CD4-positive, alpha-beta T cell treated with Interleukin-15 for 4 hours (primary cell): ENCODE data around the gene DCAF11.

Source experiments
- DNase-seq: peaks from one replicate; pipeline ENCODE4 v3.0.0-alpha.2; 2020; ENCODE audit warnings: low spot score

The DCAF11 gene

GRCh38 chr14:24139272-24139934, 24.8 kb downstream of the DCAF11 start:
- DNase-seq = peak; percentile 21

GRCh38 chr14:24141097-24141880, 26.7 kb downstream of the DCAF11 start, which contains the start of gene EMC9:
Gene EMC9, minus strand, starts transcription at chr14:24141591. Its CDS starts 287 bp downstream, at chr14:24141304.
- DNase-seq = peak; percentile 99

- DNase-seq = no peak
Observed at GRCh38 chr14:24143511-24143910, 28.9 kb downstream of the DCAF11 start.

- no peak for DNase-seq
Observed at GRCh38 chr14:24144451-24144850, 29.9 kb downstream of the DCAF11 start.

GRCh38 chr14:24145219-24145618, 30.6 kb downstream of the DCAF11 start:
- no peak for DNase-seq

- no peak for DNase-seq
Observed at GRCh38 chr14:24145690-24146452, 31.3 kb downstream of the DCAF11 start.

GRCh38 chr14:24146453-24146977, 31.9 kb downstream of the DCAF11 start, which contains the start of gene PSME2:
Gene PSME2, minus strand, starts transcription at chr14:24146610. Its CDS starts 29 bp downstream, at chr14:24146581.
- DNase-seq = peak; percentile 88

- DNase-seq = peak; percentile 96
Observed at GRCh38 chr14:24146978-24147760, 32.6 kb downstream of the DCAF11 start, which contains the start of gene RNF31. Gene RNF31, plus strand, starts transcription at chr14:24147498. Its CDS starts 201 bp downstream, at chr14:24147699.

GRCh38 chr14:24147761-24148428, 33.3 kb downstream of the DCAF11 start:
- no peak for DNase-seq

- DNase-seq = no peak
Observed at GRCh38 chr14:24149302-24149969, 34.9 kb downstream of the DCAF11 start.

GRCh38 chr14:24150061-24150460, 35.5 kb downstream of the DCAF11 start:
- DNase-seq = no peak

- no peak for DNase-seq
Observed at GRCh38 chr14:24150567-24150966, 36.0 kb downstream of the DCAF11 start.

- no peak for DNase-seq
Observed at GRCh38 chr14:24150993-24151392, 36.4 kb downstream of the DCAF11 start.

GRCh38 chr14:24151404-24152080, 37.0 kb downstream of the DCAF11 start:
- no peak for DNase-seq

- DNase-seq = no peak
Observed at GRCh38 chr14:24155100-24155499, 40.5 kb downstream of the DCAF11 start.

- no peak for DNase-seq
Observed at GRCh38 chr14:24156840-24157239, 42.3 kb downstream of the DCAF11 start.

- no peak for DNase-seq
Observed at GRCh38 chr14:24157331-24157730, 42.8 kb downstream of the DCAF11 start.

- DNase-seq = no peak
Observed at GRCh38 chr14:24159777-24160498, 45.4 kb downstream of the DCAF11 start.

- DNase-seq = no peak
Observed at GRCh38 chr14:24160499-24160849, 45.9 kb downstream of the DCAF11 start.
